GM19468 (cell line): ENCODE measurements around the gene IL9.

Source experiments
- ATAC-seq: cut with Tn5 transposase; IDR thresholded peaks from one replicate; pipeline ENCODE4 v1.9.1; 2021; ENCODE audit warnings: mild to moderate bottlenecking, moderate library complexity, moderate number of reproducible peaks; ENCODE audit not compliant: unreplicated experiment; ENCODE audit errors: extremely low read depth

Gene IL9

DNA sequence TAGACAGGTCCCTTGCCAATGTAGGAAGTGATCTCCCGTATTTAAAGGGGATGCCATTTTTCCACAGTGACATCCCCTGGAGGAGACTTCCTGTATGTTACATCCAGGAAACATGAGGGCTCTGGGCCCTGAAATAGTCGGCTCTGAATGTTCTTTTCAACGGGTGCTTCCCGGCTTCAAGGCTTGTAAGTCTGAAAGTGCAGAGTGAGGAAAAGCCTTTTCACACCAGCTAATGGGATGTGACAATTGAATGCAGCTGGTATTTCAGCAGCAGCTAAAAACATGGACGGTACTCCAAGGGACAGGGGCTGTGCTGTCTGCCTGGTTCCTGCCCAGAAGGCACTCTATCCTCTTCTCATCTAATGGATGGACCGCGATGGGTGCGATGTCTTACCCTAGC, 1.4 kb downstream of the IL9 start:
- no peak for ATAC-seq

DNA sequence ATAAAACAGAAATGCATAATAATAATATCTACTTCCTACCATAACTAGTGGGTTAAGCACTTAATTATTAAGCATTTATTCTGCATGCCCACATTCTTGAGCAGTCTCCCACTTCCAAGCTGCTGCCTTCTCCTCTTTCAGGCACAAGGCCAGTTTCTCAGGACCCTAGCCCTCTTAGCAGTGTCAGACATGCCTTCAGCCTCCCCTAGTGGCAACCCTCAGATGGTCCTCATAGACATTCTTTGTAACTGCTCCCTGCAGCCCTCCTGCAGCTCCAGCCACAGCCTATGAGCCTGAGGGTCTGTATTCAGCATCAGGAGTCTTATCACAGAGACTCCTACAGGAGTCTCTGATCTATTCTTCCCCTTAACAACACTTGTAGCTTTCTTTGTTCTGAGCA, 3.9 kb downstream of the IL9 start:
- no peak for ATAC-seq

DNA sequence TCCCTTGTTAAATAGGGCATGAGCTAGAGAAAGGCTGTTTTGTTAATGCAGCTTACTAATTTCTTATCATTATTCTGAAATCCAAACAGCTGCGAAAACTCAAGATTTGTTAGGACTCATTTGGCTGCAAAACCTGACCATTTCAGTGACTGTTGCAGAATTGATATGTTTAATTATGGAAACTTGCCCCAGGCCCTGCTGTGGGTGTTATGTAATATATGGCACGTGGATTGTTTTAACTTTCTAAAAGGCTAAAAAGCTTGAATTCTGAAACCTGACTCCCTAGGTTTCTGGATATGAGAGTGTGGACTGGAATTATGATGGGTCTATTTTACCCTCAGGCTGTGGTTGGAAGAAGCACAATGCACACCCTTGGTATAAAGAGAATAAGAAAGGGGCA, 4.4 kb downstream of the IL9 start:
- no peak for ATAC-seq

DNA sequence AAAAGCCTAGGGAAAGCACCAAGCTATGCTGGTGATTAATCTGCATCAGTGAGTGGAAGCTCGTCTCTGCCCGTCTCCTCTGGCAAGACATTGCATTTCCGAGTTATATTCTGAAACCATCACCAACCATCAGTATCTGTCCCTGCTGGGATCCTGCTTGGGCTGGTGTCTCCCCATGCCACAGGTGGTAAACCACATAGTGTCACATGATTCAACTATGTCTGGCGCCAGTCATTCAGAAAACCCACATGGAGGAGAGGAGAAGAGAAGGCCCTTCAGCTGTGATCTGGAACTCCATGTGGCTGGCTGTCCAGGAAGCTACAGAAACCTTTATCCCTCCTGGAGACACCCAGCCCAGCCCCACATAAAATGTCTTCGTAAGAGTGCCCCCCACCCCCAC, 4.8 kb downstream of the IL9 start:
- peak; percentile 67 for ATAC-seq

DNA sequence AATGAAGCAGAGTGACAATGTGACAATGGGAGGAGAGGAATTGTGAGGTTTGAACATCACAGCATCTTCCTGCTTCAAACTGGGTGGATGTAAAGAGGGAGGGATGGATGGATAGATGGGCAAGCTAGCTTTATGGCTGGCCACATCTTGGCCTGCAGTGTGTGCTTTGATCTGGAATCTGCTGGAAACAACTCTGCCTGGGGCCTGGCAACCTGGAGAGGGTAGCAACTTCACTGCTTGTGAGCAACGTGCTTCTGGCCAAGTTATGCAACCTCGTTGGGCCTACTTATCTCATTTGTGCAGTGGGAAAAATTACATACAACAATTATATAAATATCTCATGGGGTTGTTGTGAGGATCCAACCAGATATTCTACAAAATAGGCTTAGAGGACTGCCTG, 5.3 kb downstream of the IL9 start:
- ATAC-seq = no peak

DNA sequence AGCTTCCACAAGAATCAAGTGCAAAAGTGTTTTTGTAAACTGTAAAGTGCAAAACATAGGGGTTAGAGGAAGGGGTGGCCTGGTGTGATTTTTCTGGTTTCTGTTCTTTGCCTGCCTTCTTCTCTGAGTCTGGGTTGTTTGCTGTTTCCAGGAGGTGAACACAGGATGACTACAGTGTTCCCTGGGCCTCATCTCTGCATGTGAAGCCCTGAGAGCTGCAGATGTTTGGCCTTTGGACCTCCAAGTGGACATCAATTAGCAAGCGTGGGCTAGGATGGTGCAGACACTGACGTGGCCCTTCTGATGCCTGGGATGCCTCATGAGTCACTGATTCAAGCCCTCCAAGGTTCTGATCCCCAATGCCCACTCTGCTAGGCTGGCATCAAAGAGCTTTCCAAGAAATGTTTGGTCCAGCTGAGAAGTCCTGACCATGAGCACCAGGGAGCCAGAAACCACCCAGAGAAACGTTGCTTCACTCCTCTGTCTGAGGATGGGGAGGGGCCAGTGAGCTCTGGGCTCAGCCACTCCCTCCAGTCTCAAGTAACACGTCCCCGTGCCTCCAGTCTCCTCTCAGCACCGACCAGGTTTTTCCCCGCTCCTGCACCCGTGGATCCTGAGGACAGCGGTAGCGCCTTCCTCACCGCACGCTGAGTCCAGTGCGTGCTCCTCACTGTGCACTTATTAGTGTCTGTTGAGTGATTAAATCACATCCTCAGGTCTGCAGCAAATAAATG, 7.6 kb downstream of the IL9 start:
- ATAC-seq = no peak

DNA sequence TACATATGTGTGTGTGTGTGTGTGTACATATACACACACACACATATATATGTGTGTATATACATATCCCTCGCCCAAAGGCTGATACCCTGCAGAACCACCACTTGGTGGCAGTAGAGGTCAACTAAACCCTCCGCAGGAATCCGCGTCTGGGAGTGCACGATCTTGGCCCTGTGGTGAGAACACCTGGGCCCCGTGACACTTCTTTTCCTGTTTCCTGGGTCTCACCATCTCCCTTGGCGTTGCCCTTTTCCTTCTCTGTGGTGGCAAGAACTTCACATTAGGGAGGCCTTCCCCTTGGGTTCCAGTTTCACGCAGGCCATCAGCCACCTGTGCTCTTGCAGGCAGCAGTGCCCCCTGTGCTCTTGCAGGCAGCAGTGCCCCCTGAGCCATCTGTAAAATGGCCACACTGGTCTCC, 8.2 kb downstream of the IL9 start:
- ATAC-seq = peak; percentile 92

DNA sequence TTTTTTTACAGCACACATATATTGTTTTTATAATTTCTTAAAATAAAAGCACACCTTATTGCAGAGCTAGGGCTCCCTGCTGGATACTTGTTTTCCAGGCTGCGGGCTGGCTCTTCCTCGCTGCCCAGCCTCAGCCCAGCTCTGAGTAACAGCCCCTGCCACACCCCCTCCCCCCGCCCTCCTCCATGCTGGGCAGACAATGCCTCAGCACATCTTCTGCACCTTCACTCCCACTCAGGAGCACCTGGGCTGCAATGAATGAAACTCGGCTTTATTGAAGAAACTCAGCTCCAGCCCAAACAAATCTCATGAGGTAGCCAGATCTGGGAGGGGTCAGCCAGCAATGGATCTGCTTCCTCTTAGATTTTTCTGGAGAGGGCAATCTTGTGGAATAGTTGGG, 9.5 kb downstream of the IL9 start:
- ATAC-seq = no peak

DNA sequence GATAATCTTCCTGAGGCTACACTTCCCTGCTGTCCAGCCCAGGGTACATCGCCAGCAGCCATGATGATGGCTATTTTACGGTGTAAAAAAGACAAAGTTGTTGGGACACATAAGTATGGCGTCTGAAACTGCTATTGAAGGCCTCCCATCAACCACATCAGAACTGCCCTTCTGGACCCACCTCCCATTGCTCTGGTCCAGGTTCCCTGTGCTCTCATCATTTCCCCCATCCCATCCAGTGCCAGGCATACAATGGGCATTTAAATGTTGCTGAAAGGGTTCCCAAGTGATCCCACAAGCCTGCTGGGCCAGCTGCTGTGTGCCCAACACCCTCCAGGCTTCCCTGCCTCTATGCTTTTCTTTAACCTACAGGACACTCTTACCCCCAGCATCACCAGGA, 10.6 kb downstream of the IL9 start:
- no peak for ATAC-seq

DNA sequence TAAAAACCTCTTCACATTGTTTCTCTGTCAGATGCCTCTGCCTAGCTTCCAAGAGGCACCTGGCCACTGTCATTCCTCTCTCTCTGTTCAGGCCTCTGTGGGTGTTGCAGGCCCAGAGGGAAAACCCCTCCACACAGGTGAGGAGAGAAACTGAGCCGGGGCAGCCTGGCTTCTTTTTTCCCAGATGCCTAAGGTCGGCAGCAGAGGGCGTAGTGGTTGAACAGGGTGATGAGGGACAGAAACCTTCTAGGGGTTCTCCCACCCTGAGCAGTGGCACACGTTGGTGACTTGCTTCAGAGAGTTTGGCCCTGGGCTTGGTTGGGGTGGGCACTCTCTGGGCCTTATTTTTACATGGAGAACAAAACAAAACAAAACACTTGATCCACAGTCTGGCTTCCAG, 12.2 kb downstream of the IL9 start:
- ATAC-seq = no peak

DNA sequence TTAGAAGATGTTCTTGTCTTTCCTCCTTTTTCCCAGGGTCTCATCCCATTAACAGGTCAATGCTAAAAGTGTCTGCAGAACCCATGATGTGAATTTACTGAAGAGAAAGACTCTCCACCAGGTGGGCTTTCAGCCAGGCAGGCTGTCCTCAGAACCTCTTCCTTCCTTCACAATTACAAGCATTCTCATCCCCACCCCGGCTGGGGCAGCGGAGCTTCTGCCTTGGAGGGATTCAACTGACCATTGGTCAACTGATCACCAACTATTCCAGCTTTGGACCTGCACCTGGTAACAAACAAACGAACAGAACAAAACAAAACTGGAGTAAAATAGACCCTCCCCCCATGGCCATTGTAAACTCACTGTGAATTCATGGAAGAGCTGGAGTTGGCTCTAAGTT, 12.6 kb downstream of the IL9 start:
- no peak for ATAC-seq

DNA sequence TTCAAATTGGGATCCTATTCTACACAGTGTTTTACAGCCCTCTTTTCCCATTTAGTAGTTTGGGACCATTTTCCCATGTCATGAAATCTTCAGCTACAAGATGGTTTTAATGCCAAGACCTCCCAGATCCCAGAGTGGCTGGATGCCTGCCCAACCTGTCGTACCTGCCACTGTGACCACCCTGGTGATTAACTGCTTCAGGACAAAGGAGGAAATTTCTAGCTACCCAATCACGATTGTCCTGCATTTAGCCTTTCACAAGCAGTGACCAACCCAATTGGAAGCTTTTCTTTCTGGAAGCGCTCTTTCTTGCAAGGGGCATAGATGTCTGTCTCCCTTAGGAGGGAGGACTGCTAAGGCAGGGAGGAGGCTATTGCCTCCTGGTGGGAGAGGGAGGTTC, 13.8 kb downstream of the IL9 start:
- ATAC-seq = no peak

DNA sequence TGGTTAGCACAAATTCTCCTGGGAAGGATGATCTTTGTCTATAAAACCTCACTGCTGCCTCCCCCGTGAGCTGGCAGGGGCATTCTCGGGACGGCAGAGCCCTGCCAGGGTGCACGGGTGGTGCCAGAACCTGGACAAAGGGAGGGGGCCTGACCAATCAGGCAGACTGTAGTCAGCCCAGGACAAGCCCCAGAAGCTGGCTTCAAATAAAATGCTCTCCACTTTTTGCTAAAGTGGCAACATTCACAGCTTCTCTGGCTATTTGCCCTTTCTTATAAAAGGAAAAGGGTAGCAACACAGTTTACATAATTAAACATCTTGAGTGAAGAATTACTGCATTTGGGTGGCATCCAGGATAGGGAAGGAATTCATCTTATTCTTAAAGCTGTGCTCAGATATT, 14.4 kb downstream of the IL9 start:
- ATAC-seq = no peak

DNA sequence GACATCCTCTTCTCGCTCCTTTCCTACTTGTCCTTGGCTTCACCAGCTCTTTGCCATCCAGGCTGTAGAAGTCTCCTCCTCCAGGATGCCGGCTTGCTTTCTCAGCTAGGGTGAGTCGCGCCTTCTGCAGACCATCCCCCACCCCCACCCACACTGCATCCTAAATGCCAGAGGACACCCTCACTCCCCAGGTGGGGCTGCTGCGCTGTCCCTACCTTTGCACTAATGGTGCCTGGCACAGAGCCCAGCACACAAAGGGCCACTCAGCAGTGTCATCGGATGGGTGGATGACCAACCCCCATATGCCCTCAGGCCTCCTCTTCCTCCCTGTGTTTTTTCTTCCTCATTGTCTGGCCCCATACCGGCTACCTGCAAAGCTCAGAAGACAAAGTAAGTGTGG, 14.8 kb downstream of the IL9 start:
- no peak for ATAC-seq

DNA sequence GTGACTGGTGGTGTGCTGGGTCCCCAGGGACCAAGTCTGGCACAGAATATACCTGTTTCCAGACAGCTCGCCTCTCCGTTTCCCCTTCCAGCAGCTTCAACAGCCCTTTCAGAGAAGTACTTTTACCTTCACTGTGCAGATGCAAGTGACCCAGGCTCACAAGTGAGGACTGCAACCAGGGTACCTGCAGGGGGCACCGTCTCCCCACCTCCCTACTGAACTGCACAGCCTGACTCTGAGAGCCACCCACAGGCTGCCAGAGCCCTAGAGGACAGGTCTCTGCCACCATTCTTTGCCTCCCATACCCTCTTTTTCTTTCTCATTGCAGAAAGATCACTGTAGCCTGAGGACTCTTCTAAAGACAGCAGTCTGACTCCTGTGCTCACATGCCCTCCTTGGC, 15.4 kb downstream of the IL9 start:
- ATAC-seq = no peak

DNA sequence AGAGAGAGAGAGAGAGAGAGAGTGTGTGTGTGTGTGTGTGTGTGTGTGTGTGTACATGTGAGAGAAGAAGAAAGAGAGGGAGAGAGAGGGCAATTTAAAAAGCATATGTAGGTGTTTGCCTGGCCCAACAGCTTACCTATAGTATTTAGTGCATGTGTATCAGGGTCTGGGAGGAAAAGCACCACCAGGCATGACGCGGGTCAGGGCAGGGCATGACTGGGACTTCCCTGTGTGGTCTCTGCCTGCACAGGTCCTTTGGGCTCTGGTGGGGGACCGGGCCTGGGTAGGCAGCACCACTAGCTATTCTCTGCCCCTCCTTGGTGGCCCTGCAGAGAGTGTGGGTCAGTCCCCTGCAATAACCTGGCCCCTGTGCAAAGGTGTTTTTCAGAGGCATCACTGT, 16.1 kb downstream of the IL9 start:
- ATAC-seq = no peak

DNA sequence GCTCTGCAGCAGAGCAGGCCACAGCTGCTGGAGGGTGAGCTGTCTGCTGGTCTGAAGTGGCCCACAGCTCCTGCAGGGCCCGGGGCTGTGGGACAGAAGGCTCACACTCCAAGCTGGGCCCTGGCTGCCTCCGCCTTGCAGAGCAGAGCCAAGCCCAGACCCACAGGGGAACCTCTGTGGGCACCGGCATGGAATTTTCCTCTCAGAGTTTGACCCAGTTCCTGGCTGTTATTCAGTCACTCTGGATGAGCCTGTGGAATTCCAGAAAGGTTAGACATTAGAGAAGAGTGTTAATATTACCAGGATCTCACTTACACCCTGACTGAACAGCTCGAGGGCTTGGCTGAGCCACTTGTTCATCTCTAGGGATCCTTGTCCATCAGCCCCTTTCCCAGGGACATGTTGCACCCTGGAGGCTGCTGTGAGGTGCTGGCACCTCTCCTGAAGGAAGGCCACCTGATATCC, 17.5 kb downstream of the IL9 start:
- ATAC-seq = no peak

DNA sequence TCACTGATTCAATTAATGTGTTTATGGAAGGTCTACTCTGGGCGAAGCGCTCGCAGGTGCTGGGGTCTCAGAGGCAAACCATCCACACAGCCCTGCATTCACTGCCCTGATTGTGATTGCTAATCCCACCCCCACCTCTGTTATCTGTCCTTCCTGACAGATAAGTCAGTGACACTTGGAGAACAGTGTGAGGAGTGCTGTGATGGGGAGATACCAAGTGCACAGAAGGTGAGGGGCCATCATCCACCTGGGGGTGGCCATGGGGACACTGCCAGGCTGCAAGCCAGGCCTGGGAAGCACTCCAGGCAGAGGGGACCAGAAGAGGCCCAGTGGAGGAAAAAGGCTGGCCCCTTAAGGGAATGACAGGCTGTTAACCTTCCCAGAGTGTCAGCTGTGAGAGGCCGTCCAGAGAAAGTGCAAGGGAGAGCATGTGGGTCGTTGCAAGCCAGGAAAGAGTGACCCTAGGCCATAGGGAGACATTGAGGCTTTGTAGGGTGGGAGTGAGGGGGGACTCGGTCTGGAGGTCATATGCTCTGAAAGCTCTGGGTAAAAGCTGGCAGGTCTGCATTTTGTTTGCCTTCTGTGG, 18.0 kb downstream of the IL9 start:
- no peak for ATAC-seq

DNA sequence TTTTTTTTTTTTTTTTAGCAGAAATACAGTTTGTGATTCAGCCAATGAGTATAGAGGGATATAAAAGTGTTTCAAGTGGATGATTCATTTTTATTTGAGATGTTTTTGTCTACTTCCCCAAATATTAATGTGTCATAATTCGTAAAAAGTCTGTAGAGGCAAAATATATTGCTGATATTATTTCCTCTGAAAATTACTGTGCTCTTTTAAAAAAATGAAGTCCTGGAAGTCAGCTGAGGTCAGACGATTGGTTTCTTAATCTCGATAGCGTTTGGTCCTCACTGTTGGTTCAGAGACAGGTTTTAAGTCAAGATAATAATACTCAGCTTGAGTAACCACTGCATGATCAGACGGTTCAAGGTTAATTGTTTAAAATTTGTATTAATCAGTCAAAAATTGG, 19.5 kb downstream of the IL9 start:
- no peak for ATAC-seq

DNA sequence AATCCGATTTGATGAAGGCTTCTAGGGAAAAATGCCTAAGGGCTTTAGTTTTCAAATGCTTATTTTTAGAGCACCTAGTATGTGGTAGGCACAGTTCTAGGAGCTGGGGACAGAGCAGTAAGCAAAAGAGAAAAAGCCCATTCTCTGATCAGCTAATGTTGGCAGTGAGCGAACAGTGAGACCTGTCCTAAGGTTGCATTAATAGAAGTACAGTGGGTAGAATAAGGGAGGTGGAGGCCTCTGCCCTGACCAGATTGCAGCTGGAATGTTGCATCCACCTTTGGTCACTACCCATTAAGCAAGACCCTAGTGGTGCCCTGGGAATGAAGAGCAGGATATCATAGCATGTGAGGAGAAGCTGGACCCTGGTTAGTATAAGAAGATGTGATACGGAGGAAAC, 20.1 kb downstream of the IL9 start:
- no peak for ATAC-seq

DNA sequence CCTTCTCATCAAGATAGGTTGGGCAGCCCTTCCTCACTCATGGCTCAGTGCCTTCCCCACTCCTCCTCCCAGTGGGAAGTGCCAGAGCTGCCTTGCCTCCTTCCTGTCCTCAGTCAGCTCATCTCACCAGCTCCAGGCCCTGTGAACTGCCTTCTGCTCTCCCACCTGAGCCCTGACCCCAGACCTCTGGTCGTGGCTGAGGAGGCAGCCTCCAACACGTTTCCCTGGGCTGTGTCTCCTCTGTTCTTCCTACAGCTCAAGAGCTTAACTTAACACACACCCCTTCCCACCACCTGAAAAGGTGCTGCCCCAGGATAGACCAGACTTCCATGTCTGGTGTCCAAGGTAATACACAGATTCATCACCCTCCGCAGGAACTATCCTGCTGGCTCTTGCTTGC, 21.2 kb downstream of the IL9 start:
- ATAC-seq = no peak

DNA sequence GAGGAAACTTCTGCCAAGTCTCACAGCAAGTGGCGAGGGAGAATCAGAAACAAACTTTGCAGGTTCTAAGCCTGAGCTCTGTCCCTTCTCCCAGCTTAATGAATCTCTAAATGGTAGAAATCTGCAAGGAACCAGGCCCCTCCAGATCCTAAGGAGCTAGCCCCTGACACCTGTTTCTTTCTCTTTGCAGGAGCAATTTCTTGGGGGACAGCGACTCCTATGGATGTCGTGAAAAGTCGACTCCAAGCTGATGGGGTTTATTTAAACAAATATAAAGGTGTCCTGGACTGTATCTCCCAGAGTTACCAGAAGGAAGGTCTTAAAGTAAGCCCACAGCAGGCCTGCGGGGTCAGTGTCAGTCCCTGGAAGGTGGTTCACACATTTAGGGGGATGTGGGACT, 21.8 kb downstream of the IL9 start:
- ATAC-seq = no peak
